RKO (cell line): ENCODE data around the gene MMEL1.

Source experiments
- DNase-seq: peaks from one replicate; pipeline ENCODE4 v3.0.0-alpha.2; 2016; ENCODE audit warnings: low spot score

Gene MMEL1

DNA sequence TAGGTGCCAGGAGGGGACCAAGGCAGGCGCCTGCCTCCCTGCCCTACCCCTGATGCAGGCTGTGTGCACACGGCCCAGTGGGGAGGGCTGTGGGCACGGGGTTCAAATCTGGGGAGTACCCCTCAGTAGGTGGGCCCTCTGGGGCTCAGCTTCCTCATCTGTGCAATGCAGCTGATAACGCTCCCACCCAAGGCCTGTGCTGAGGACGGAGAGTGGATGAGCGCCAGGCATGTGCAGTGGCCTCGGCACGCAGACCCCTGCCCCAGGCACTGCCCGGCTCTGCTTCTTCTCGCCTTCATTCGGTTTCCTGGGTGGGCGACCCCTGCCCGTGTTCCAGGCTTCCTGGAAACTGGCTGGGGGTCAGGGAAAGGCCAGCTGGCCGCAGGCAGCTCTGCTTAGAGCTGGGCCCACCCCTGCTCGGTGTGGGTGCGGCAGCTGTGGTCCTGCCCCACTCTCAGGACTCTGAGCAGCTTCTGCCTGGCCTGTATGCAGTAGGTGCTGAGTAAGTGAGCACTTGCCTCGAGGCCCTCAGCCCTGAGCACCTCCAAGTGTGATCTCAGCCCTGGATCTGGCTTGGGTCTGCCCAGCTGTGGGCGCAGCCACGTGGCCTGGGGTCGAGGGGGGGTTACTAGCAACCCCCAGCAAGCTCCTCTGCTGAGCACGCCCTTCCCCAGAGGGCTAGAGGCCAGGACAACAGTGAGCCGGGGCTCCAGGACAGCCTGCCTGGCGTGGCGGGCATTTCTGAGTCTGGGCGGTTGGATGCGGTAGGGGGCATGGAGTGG, 88.5 kb downstream of the MMEL1 start:
- no peak for DNase-seq

DNA sequence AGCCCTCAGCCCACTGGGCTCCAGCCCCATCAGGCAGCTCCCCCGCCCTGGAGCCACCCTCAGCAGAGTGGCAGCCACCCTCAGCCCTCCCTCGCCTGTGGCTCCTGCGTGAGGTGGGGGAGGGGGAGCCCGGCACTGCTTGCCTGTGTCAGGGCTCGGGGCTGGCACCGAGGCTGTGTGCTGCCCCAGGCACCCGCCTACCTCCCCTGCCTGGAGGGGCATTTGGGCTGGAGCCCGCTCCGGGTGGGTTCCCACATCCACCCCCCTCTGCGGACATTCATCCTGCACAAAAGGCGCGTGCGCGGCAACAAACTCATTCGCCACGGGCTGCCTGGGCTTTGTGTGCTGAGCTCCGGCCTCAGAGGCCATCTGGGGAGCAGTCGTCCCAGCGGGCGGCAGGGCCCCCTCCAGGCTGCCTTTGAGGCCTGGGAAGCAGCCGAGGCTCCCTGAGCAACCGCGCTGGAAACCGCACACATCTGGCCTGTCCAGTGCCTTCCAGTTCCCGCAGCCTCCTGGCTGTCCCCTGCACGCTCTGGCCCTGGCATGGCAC, 89.2 kb downstream of the MMEL1 start:
- DNase-seq = no peak

DNA sequence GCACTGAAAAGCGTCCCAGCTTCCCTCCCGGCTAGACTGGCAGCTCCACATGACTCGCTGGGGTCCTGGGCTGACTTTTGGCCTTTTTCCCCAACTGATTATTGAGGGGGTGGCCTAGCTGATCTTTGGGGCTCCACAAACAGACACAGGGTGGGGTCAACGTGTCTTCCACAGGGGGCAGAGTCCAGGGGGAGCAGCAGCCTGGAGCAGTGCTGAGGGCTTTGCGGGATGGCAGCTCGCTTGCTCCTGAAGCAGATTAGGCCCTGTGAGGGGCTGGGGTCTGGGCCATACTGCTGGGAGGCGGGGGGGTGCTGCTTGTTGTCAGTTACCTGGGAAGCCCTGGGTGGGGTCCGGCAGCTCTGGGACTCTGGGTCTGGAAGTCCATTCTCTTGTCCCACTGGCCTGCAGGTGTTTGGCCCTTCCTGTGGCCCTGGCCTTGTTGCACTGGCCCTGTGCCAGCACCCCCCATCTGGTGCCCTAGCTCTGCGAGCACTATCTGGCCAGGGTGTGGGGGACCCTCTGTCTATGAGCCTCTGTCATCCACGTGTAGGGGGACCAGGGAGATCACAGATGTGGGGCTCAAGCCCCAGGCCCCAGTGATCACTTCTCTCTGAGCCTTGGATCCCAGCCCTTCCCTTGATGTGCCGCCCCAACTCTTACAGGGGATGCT, 90.4 kb downstream of the MMEL1 start:
- DNase-seq = no peak

DNA sequence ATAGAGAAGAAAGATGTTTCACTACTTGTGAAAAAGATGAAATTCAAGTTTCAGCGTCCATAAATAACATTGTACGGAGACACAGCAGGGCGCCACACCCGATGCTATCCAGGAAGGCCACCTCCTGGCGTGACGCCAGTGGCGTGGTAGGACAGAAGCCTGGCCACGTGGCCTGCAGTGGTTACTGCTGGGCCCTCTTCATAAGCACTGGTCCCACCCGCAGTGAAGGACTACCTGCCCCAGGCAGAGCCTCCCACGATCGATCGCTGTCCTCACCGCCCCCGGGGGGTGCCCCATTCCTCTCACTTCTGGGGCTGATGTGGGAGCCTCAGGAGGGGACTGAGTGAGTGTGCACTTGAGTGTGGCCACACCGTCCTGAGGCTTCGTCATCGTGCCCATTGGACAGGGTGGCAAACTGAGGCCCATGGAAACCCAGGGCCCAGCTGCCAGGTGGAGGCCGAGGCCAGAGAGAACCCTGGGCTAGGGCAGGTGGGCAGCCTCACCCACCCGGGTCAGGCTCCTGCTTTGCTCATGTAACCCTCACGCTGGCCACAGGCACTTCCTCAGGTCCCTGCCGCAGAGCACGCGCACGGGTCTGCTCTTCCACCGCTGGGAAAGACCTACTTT, 91.1 kb downstream of the MMEL1 start:
- no peak for DNase-seq

DNA sequence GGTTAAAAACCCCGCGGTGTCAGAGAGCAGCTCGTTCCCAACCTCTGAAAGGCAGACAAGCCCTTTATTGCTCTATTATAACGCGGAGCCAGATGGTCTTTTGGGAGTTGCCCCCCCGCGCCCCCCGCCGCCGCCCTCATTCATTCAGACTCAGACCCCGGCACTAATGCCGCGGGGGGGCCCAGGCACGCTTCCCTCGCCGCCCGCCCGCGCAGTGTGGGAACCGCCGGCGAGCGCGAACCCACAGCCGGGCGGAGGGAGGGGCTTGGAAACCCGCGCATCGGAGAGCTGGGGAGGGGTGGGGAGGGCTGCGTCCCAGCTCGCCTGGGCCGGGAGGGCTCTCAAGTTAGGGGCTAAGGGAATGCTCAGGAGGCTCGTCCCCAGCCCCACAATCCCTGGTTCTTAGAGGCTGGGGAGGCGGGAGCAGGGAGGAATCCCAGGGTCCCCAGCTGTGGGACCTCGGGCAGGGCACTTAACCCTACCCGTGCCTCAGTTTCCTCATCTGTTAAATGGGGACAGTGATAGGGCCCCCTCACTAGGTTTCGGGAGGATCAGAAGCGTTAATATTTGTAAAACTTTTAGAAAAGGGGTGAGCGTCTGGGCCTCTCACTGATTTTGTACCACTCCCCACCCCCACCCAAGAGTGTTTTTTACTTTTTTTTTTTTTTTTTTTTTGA, 91.9 kb downstream of the MMEL1 start:
- DNase-seq = no peak
